Stimulated activated CD8-positive, alpha-beta memory T cell treated with anti-CD3 and anti-CD28 coated beads, Interleukin-15, amount 100 ng/mL, for 1 hour (primary cell): ENCODE results near the gene THOC3.
"Not testable (repeated sequence)": the region's sequence is repeated elsewhere in the genome, so short reads cannot be mapped to it uniquely, and the experiment has no call there.

Source experiments
- DNase-seq: peaks from one replicate; pipeline ENCODE4 v3.0.0-alpha.2; 2020; ENCODE audit warnings: low read depth

Gene THOC3, protein sequence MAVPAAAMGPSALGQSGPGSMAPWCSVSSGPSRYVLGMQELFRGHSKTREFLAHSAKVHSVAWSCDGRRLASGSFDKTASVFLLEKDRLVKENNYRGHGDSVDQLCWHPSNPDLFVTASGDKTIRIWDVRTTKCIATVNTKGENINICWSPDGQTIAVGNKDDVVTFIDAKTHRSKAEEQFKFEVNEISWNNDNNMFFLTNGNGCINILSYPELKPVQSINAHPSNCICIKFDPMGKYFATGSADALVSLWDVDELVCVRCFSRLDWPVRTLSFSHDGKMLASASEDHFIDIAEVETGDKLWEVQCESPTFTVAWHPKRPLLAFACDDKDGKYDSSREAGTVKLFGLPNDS

GRCh38 chr5:175967471-175968372 is at the start of gene THOC3:
THOC3 (minus strand) TSS chr5:175968315; CDS start chr5:175968208, 107 bp downstream.
- DNase-seq, result peak; percentile 25

DNA sequence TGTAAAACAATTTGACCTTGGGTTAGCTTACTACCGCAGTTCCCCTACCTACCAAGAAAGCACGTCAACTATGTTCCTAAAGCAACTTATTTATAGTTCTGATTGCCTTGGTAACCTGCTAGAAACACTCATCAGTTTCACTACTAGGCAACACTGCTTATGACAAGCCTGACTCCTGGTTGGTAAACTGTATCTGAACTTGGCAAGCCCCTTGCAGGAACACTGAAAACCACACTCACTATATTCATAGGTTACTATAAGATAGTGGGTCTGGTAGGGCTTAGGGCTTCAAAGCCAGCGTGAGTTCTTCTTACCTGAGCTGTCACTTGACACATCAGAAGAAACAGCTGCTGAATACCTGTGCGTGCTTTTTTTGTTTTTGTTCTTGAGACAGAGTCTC is 49.2 kb upstream of the THOC3 start:
- DNase-seq, result not testable (repeated sequence)

GRCh38 chr5:176014360-176014759 is 46.2 kb upstream of the THOC3 start:
- DNase-seq, result not testable (repeated sequence)

- DNase-seq, result not testable (repeated sequence)
Observed at GRCh38 chr5:176011088-176011487, 43.0 kb upstream of the THOC3 start.

- DNase-seq, result not testable (repeated sequence)
Observed at GRCh38 chr5:176010202-176010601, 42.1 kb upstream of the THOC3 start.

DNA sequence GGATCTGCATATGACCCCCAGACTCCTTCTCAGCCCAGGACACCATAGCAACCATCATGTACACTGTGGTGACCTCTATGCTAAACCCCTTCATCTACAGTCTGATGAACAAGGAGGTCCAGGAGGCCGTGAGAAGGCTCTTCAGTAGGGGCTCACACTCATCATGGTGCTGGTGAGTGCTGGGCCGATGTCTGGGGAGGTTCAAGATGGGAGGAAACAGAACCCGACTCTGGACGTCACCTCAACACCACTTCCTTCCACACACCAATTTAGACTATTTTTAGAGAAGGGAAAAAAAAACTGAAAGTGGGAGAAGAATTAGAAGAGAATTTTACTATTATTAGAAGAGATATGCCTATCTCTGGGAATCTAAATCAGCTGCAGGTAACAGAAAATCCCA is 39.1 kb upstream of the THOC3 start:
- not testable (repeated sequence) for DNase-seq

- DNase-seq, result not testable (repeated sequence)
Observed at GRCh38 chr5:176006819-176007218, 38.7 kb upstream of the THOC3 start.

DNA sequence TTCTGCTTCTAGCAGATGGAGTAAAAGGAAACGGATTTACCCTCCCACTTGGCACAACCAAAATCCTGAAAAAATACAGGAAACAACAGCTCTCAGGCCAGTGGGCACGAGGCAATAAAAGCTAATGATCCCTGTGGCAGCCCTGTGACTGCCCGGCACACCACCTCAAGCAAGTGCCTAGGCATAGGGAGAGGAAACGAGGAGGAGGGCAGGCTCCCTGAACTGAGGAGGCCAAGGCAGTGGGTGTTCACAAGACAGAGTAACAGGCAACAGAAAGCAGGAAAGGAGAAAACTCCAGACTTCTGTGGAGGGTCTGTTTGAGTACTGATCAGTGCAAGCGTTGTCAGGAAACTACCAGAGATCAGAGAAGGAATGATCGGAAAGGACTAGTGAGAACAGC is 29.9 kb upstream of the THOC3 start:
- DNase-seq, result not testable (repeated sequence)

- not testable (repeated sequence) for DNase-seq
Observed at GRCh38 chr5:175997495-175997894, 29.4 kb upstream of the THOC3 start.

- not testable (repeated sequence) for DNase-seq
Observed at GRCh38 chr5:175996791-175997190, 28.7 kb upstream of the THOC3 start.

DNA sequence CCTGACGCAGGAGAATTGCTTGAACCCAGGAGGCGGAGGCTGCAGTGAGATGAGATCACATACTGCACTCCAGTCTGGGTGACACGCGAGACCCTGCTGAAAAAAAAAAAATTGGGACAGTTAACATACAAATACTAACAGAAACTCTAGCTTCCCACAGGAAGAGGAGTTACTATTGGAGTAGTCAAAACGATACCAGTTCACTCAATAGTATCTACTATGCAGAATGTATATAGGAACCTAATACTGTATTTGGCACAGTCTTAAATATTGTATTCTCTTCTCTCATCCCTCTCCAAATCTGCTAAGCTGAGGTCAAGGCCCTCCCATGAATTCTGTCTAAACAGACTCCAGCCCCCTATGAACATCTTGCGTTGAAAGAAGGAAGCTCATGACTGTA is 27.4 kb upstream of the THOC3 start:
- not testable (repeated sequence) for DNase-seq

GRCh38 chr5:175979371-175979995 is 11.4 kb upstream of the THOC3 start:
- DNase-seq, result not testable (repeated sequence)

DNA sequence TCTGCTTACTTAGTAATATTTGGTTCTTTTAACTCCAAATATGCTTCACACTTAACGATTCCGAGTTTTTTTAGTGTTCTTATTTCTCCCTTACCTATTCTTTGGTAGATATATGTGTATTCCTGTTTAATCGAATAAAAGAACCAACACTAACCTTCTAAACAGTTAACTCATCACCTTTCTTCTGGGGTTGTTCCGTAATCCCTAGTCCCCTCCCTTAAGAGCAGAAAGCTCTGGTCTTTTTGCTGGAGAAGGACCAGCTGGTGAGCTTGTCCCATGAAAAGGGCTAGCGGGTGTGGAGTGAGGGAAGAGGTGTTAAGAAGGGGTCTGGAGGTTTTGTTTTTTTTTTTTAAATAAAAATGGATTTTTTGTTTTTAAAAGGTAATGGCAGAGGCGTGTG is 266 bp upstream of the THOC3 start:
- not testable (repeated sequence) for DNase-seq

DNA sequence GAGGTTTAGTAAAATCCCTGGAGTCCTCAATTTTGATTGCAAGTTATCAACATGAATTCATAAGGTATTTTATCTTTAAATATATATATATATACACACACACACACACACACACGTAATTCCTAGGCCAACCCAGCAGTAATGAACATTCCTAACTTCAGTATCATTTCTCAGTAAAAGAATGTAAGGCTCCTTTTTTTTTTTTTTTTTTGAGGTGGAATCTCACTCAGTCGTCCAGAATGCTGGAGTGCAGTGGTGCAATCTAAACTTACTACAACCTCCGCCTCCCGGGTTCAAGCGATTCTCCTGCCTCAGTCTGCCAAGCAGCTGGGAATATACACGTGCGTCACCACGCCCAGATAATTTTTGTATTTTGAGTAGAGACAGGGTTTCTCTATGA is 5.8 kb downstream of the THOC3 start:
- not testable (repeated sequence) for DNase-seq

GRCh38 chr5:175960228-175960627 is 7.9 kb downstream of the THOC3 start:
- not testable (repeated sequence) for DNase-seq

- not testable (repeated sequence) for DNase-seq
Observed at GRCh38 chr5:175958515-175958914, 9.6 kb downstream of the THOC3 start.

DNA sequence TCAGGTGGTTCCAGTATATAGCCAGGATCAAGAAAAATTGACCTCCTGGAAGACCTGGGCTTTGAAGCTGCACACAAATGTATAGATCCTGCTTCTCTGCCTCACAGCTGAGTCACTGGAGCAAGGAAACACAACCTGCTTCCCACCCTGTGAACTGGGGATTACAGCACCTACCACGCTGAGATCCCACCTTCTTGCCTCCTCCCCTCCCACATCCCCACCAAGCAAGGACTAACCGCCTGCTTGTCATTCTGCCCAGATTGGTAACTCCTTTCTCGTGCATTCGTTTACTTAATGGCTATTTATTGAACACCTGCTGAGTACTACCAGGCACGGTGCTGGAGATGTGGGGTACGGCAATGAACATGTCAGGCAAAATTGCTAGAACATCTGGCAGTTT is 14.0 kb downstream of the THOC3 start:
- DNase-seq, result not testable (repeated sequence)

DNA sequence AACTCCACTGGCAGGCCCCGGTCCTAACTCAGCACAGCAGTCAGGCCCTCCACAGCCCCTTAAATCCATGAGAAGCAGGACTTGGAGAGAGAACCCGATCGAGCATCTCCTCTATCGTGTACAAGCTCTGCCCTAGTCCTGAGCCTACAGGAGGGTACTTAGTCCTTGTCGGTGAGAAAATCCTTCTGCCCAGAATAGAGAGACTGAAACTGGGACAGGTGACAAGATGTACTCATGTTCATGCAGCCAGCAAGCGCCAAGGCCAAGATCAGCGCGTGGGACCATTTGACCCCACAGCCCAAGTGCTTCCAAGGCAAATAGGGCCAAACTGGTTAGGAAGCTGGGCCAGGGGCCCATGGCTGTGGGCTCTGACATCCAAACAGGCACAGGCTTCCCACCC is 15.3 kb downstream of the THOC3 start:
- not testable (repeated sequence) for DNase-seq

DNA sequence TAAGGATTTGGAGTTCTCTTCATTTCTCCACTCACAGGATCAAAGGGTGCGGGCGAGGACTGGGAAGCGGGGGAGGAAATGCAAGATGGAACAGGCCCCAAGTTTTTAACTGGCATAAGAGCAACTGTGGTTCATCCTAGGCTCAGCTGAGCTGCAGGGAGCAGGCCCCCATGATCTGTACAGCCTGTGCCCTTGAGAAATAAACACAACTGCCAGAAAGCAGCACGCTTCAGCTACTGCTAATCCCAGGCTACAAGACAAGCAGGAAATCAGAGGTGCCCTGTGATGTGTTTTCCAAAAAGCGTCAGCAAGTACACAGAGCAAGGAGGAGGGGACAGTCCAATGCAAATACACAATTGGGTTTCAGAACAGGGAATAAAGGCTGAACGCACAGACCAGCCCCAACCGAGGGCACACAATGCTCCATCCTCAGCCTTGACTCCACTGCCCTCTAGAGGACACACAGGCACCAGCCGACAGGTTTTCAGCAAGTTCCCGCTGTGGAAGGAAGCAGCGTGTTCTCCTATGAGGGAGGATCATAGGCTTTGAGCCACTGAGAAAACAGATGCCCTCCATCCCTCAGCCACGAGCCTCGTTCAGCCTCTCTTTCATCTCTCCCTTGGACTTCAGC is 16.7 kb downstream of the THOC3 start:
- DNase-seq, result not testable (repeated sequence)

DNA sequence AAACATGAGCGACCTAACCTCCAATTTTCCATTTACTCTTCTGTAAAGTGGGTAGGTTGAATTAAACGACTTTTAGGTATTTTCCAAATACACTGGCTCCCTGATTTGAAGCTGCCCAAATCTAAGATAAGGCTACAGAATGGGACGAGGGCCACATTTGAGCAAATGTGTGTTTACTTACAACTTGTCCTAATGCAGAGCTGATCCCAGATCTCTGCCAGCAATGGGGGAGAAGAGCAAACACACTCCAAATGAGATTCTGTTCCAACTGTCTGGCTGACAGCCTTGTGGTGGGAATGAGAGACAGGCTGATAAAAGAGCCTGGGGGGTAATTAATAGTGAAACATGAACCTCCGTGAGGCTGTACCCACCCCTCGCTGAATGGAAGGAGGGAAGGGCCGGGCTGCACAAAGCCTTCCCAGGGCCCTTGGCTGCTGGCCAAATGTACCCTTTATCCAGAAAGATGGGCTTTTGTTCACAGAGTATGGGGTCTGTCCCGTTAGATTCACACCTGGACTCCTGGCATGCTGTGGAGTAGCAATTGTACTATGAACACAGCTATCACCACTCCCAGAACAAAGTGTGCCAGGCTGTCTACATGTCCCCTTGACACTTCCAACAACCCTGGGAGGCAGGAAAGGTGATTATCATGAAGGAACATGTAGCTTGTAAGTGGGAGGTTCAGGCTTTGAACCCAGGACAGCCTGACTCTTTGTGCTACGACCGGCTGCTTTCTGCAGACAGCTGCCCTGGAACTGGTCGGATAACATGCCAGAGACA is 19.6 kb downstream of the THOC3 start:
- DNase-seq, result not testable (repeated sequence)

DNA sequence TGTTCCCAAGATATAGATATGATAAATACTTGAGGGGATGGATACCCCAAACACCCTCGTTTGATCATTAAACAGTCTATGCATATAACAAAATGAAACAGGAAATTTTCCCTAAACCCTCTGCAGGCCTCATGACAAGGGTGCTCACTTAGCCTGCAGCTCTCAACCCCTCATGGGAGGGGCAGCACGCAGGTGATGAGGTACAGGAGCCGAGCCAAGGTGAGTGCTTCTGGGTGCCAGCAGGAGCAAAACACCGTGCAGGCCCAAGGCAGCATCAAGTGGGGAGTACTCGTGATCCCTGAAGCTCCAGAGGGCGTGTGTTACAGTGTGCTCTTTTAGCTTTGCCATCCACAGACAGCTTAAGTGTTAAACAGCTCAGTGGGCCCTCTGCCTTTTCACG is 24.9 kb downstream of the THOC3 start:
- not testable (repeated sequence) for DNase-seq
